ENCODE measurements around the gene SNAPC5.

DNA sequence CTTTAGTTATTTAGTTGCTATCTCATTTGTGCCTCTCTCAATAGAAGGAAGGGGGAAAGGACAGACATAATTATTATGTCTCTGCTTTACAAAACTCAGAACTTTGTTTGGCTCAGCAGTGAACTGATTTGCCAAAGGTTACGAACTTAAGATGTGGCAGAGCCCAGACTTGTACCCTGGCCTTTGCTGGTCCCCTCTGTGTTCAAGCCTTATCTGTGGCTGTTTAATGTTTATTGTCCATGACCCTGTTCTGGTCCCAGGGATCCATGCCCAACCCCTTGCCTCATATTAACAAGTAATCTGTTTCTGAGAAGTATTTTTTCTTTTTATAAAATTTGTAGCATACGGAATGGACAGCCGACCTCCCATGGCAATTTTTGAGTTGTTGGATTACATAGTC is 10.7 kb downstream of the SNAPC5 start:
- TF ChIP-seq, protein P1, sequence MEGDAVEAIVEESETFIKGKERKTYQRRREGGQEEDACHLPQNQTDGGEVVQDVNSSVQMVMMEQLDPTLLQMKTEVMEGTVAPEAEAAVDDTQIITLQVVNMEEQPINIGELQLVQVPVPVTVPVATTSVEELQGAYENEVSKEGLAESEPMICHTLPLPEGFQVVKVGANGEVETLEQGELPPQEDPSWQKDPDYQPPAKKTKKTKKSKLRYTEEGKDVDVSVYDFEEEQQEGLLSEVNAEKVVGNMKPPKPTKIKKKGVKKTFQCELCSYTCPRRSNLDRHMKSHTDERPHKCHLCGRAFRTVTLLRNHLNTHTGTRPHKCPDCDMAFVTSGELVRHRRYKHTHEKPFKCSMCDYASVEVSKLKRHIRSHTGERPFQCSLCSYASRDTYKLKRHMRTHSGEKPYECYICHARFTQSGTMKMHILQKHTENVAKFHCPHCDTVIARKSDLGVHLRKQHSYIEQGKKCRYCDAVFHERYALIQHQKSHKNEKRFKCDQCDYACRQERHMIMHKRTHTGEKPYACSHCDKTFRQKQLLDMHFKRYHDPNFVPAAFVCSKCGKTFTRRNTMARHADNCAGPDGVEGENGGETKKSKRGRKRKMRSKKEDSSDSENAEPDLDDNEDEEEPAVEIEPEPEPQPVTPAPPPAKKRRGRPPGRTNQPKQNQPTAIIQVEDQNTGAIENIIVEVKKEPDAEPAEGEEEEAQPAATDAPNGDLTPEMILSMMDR (CRISPR knock-in tag; IDR thresholded peaks at IDR 0.05): no peak
- TF ChIP-seq EP300 (IDR thresholded peaks at IDR 0.05; ENCODE audit: low read depth in 2 of 2, low read length in 2 of 2): no peak
- no peak for TF ChIP-seq EP300 (CRISPR knock-in tag; IDR thresholded peaks at IDR 0.05; ENCODE audit: borderline replicate concordance)
- no peak for TF ChIP-seq ETV6 (CRISPR knock-in tag; conservative IDR thresholded peaks at IDR 0.05)
- TF ChIP-seq NCOR1 (IDR thresholded peaks at IDR 0.05; ENCODE audit: borderline replicate concordance, low read length): no peak
- TF ChIP-seq, protein P2, sequence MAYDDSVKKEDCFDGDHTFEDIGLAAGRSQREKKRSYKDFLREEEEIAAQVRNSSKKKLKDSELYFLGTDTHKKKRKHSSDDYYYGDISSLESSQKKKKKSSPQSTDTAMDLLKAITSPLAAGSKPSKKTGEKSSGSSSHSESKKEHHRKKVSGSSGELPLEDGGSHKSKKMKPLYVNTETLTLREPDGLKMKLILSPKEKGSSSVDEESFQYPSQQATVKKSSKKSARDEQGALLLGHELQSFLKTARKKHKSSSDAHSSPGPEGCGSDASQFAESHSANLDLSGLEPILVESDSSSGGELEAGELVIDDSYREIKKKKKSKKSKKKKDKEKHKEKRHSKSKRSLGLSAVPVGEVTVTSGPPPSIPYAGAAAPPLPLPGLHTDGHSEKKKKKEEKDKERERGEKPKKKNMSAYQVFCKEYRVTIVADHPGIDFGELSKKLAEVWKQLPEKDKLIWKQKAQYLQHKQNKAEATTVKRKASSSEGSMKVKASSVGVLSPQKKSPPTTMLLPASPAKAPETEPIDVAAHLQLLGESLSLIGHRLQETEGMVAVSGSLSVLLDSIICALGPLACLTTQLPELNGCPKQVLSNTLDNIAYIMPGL (CRISPR knock-in tag; IDR thresholded peaks at IDR 0.05; ENCODE audit: borderline replicate concordance in 1 of 2, low read depth in 1 of 2): no peak

All from HepG2 (cell line).